Spleen (tissue), 7 donors: ENCODE data around the gene MTHFR.

Source experiments
- POLR2A ChIP-seq, 3 donors: fragments of 450-650 bp; IDR thresholded peaks; one replicate each; pipeline ENCODE4 v1.5.1; 2017; ENCODE audit warnings: antibody characterized with exemption in 3 of 3, mild to moderate bottlenecking in 1 of 3
- POLR2AphosphoS5 ChIP-seq, 3 donors: sonication (generic); formaldehyde crosslinking; IDR thresholded peaks; one replicate each; pipeline ENCODE4 v1.5.1; 2017; ENCODE audit warnings: antibody characterized with exemption in 3 of 3
- TF ChIP-seq, protein P1 (sequence below), 11 experiments: fragments of 200-600 bp in 7 of 11; fragments of 450-650 bp in 4 of 11; sonication (generic) in 4 of 11; IDR thresholded peaks in 8 of 11; conservative IDR thresholded peaks in 3 of 11; 1 replicate in 7 of 11; 2 replicates in 4 of 11; pipeline versions ENCODE4 v1.4.0 to v1.8.0; 2016 to 2021; ENCODE audit warnings: antibody characterized with exemption in 11 of 11, inconsistent platforms in 4 of 11, mild to moderate bottlenecking in 1 of 11
- donor health status: DM: no; HTN: no; CAD: no; lungs with moderate emphysema.
- donor health status: DM: no; HTN: no; CAD: no.
- donor health status: DM: no; HTN: no; CAD: no.

DNA sequence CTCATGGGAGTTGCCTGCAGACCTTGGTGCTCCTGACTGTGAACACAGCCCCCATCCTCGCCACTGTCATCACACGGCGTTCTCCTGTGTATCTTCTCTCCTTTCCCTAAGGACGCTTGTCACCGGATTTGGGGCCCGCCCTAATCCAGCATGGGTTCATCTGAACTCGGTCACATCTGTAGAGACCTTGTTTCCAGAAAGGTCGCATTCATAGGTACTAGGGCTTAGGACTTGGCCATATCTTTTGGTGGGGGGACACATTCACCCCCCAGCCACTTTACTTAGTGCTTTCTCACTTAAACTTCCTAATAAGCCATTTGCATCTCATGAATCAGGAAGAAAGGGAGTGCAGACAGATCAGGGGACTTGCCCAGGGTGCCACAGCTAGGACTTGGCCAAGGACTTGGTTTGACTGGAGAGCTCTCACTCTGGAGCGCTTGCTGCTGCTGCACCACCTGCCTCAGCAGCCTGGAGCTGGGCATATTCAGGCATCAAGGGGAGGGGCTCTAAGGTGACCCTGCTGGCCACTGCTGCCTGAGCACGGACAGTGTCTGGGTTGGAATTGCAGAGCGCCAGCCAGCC is 32.1 kb upstream of the MTHFR start:
- TF ChIP-seq, protein P1, sequence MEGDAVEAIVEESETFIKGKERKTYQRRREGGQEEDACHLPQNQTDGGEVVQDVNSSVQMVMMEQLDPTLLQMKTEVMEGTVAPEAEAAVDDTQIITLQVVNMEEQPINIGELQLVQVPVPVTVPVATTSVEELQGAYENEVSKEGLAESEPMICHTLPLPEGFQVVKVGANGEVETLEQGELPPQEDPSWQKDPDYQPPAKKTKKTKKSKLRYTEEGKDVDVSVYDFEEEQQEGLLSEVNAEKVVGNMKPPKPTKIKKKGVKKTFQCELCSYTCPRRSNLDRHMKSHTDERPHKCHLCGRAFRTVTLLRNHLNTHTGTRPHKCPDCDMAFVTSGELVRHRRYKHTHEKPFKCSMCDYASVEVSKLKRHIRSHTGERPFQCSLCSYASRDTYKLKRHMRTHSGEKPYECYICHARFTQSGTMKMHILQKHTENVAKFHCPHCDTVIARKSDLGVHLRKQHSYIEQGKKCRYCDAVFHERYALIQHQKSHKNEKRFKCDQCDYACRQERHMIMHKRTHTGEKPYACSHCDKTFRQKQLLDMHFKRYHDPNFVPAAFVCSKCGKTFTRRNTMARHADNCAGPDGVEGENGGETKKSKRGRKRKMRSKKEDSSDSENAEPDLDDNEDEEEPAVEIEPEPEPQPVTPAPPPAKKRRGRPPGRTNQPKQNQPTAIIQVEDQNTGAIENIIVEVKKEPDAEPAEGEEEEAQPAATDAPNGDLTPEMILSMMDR (IDR thresholded peaks at IDR 0.05 in 8 of 11, conservative IDR thresholded peaks at IDR 0.05 in 3 of 11): no peak
- TF ChIP-seq POLR2A (IDR thresholded peaks at IDR 0.05): no peak
- no peak for TF ChIP-seq POLR2AphosphoS5 (IDR thresholded peaks at IDR 0.05)
